Globus pallidus (tissue), 1 donor: Measurements from ENCODE around the gene DCAF15.

ENCODE experiments used
- DNase-seq: peaks from one replicate; pipeline ENCODE4 v3.0.0-alpha.2; 2015; ENCODE audit warnings: low spot score

The DCAF15 gene

DNA sequence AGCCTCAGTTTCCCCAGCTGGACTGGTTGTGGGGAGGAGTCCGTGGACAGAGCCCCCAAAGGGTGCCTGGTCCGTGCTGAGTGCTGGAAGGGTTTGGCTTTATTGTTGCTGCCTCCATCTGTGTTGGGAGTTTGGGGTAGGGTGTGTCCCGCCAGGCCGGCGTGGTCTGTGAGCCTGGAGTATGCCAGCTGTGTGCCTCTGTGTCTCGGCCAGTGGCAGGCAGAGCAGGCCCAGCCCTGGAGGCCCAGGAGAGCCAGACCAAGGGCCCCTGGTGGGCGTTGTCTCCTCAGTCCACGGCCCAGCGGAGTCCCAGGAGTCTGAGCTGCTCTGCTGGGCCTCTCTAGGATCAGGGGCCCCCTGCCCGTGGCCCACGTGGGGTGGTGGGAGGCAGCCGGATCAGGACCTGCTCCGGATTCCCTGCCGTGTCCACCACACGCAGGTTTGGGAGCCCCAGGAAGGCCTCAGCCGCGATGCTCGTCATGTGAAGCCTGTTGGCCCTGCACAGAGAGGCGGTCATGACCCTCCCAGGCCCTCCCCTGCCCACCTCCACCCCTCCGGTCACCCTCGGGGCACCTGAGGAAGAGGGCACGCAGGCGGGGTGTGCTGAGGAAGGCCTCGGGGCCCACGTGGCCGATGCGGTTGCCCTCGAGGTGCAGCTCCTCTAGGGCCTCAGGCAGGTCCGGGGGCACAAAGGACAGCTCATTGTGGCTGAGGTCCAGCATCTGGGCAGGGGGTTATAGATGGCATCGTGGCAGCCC is 20.7 kb upstream of the DCAF15 start:
- DNase-seq = no peak

DNA sequence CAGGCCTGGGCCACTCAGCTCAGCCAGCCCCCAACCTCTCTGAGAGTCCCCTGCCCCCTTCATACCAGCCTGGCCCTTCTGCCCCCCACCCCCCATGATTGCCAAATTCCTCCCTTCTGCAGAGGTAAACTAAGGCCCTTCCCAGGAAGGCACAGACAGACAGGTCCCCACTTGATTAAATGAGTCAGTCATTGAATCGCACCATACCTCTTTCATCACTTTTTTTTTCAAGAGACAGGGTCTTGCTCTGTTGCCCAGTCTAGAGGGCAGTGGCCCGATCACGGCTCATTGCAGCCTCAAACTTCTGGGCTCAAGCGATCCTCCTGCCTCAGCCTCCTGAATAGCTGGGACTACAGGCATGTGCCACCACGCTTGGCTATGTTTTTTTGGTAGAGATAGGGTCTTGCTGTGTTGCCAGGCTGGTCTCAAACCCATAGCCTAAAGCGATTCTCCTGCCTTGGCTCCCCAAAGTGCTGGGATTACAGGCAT is 20.1 kb upstream of the DCAF15 start:
- no peak for DNase-seq

DNA sequence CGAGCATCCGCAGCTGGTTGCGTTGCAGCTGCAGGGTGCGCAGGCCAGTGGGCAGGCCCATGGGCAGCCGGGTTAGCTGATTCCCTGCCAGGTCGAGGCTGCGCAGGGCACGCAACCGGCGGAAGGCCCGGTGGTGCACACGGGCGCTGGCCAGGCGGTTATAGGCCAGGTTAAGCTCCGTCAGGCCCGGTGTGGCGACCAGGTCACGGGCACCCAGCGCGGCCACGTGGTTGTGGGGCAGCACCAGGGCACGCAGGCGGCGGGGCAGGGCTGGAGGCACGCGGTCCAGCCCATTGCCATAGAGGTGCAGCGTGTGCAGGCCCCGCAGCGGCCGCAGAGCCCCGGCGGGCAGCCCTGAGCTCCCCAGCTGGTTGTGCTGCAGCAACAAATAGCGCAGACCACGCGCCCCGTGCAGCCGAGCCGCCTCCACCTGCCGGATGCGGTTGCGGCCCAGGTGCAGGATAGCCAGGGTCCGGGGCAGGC is 19.4 kb upstream of the DCAF15 start:
- DNase-seq = no peak

DNA sequence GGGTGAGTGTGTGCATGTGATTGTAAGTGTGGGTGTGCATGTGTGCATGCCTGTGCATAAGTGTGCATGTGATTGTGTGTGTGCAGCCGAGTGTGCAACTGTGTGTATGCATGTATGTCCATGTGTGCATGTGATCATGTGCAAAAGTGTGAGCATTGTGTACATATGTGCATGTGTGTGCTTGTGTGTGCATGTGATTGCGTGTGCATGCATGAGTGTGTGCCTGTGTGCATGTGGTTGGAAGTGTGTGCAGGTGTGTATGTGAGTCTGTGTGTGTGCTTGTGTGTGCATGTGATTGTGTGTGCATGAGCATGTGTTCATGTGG is 17.6 kb upstream of the DCAF15 start:
- DNase-seq = no peak

DNA sequence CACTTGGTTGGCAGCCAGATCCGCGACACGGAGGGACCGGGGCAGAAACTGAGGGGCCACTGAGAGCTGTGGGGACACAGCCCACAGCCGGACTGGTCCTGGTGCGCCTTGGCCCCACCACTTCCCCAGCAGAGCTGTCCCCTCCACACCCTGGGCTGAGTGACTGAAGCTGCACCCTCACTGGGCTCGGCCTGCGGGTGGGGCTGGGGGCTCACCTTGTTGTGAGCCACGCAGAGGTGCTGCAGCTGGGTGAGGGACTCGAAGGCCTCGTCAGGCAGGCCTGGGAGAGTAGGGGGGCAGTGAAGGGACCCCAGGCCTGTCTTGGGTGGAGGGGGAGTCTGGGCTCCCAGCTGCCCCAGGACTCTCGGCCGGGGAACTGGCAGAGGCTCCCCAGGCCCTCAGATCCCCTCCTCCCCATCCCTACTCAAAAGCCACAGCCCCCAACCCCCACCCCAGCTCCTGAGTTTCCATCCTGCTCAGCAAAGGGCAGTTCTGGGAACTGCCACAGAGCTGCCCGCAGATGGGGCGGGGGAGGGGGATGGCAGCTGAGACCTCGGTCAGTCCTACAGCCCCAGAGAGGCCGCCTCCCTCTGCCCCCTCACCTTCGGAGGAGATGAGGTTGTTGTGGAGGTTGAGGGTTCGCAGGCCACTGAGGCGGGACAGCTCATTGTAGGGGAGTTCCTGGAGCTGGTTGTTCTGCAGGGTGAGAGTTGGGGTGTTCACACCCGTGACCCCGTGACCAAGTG is 16.4 kb upstream of the DCAF15 start:
- no peak for DNase-seq

DNA sequence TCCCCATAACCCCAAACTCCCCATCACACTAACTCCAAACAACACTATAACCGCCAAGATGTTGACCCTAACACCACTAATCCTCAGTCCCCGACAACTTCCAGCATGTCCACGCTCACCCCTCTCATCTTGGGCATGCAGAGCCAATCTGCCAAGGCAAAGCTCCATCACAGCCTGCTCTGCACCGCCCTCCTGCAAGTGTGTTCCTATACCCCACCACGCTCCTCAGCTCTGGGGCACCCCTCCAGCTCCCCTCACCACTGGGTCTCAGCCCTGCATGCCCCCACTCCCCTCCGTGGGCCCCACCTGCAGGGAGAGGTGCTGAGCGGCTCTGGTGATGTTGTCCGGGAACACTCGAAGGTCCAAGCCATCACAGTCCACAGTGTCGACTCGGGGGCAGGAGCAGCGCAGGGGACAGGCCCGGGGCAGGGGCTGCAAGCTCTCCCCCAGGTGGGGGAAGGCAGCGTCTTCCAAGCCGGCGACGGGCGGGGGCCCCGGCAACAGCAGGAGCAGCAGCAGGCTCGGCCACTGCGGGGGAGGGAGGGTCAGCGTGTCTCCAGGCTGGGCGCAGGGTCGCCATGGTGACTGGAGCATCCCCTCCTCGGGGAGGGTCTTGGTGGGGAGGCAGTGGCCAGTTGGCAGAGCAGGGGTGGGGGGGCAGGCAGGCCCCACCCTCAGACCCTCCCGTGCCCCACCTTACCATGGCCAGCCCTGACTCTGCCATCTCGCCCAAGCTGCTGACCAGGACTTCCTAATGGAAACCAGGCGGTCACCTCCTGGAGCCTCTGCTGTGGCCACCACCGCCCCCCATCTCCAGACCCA is 14.6 kb upstream of the DCAF15 start:
- no peak for DNase-seq

DNA sequence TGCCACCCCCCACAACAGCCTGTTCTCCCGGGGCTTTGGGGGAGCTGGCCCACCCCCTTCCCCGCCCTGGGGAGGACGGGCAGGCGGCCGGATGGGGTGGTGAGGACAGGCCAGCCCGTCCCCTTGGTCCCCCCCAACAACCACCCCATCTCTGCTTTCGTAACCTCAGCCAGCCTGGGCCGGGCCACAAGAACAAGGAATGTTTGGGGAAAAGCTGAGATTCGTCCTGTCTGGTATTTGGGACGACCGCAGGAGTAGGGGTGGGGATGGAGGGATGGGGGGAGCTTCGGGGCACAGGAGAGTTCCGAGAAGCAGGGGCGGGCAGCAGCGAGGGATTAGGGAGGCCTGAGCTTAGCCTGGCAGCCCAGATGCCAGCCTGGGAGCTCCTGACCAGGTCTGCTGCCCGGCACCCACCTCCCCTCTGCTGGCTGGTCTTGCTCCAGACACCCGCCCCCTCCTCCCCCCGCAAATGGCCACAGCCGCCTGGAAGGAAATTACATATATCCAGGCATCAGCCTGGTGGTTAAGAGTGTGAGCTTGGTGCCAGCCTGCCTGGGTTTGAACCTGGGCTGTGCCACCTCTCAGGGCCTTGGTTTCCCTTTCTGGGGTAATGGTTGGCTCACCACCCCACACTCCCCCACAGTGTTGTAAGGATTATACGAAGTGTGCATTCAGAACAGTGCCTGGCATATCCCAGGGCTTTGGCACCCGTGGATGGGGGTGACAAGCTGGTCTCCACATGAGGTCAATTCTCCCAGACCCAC is 13.8 kb upstream of the DCAF15 start, which contains the start of gene PODNL1:
Gene PODNL1, minus strand, starts transcription at position 117 of the 764 bp plus-strand sequence. CDS start 236 bp downstream, outside the sequence.
- no peak for DNase-seq

DNA sequence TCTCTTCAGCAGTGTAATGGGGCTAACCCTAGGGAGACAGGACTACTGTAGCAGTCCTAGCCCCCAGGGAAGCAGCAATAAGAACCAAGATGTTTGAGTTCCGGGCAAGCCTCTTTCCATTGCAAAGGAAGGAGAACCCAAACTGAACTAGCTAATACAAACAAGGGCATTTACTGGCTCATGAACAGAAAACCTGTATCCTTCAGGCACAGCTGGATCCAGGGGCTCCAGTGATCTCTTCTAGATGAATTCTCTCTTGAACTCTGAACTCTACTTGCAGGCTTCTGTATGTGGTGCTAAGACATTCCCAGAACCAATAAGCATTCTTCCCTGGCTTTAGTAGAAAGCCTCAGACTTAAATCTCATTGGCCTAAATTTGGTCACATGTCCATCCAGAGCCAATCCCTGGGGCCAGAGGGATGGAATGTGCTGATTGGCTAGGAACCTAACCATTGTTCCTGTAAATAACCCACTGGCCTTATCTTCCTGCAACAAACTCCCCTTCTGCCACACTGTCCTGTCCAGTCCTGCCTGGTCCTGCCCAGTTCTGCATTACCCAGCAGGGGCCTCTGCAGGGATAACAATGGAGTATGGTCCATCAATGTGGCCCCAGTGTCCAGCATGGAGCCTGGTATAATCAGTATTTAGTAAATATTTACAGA is 10.2 kb upstream of the DCAF15 start:
- DNase-seq = no peak

DNA sequence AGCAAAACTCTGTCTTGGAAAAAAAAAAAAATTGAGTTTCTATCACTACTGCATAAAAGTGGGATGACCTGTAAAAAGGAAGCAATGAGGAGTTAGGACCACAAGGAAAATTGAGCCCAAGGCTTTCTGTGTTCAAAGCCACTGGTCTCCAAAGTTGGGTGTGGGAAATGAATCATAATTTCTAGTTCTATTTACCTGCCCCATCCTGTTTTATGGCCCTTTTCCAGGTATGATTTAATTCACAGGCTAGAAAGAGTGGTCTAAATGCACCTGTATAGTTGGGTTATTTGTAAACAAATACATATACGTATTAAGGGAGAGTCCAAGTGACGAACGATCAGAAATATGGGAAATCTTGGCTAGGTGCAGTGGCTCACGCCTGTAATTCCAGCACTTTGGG is 5.9 kb upstream of the DCAF15 start:
- DNase-seq = no peak

DNA sequence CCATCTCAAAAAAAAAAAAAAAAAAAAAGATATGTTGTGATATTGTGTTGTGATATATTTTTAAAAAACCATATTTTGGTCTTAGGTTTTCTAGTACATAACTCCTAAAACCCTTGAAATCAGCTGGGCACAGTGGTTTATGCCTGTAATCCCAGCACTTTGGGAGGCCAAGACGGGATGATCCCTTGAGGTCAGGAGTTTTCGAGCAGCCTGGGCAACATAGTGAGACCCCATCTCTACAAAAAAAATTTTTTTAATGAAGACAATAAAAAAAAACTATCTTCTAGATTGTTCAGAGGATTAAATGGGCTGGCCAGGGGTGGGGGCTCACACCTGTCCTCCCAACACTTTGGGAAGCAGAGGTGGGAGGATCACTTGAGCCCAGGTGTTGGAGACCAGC is 1.3 kb upstream of the DCAF15 start:
- no peak for DNase-seq

DNA sequence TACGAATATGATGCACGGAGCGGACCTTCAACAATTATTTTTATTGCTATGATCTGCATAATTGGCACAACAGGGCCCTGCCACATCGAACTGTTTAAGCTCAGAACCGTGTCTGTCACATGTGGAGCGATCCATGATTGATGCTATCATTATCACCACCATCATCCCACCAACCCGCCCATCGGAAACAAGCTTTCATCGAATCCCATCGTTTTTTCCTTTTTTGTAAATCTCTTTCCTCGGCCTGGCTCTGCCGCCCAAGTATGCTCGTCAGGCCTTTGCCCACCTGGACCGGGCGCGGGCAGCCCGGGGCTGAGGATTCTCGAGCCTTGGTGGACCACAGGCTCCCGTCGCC is 533 bp upstream of the DCAF15 start:
- no peak for DNase-seq

DNA sequence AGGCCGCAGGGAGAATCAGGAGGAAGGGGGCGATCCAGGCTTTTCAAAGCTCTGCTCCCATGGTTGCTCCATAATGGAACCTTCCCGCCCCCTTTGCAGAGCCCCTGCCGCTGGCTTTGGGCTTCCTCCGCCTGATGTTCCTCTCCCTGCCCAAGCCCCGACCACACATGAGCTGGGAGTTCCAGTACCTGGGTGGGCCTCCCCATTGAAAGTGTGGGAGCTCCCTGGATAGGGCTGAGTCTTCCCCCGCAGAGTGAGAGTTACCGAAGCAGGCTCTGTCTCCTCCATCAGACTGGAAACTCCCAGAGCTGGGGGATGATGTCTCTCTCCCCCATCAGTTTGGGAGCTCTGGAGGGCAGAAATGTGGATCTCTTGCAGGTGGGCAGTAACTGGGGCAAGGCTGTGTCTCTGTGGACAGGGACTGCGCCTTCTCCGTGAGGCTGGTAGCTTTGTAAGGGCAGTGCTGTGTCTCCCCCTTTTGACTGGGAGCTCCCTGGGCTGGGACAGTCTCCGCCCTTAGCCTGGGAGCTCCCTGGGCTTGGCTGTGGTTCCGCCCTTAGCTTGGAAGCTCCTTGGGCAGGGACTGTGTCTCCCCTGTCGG is 722 bp downstream of the DCAF15 start:
- DNase-seq = peak; percentile 7

DNA sequence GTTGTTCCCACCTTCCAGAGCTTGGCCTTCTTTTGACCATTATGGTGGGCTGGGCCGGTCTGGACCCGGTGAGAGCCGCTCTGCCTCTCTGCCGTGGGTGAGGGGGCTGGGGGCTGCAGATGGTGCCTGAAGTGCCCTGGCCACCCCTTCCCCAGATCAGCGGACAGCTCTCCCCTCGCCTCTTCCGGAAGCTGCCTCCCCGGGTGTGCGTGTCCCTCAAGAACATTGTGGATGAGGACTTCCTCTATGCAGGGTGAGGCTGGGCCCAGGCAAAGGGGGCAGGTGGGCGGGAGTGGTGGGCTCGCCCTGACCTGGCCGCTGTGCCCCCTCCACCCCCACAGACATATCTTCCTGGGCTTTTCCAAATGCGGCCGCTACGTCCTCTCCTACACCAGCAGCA is 1.9 kb downstream of the DCAF15 start:
- no peak for DNase-seq

DNA sequence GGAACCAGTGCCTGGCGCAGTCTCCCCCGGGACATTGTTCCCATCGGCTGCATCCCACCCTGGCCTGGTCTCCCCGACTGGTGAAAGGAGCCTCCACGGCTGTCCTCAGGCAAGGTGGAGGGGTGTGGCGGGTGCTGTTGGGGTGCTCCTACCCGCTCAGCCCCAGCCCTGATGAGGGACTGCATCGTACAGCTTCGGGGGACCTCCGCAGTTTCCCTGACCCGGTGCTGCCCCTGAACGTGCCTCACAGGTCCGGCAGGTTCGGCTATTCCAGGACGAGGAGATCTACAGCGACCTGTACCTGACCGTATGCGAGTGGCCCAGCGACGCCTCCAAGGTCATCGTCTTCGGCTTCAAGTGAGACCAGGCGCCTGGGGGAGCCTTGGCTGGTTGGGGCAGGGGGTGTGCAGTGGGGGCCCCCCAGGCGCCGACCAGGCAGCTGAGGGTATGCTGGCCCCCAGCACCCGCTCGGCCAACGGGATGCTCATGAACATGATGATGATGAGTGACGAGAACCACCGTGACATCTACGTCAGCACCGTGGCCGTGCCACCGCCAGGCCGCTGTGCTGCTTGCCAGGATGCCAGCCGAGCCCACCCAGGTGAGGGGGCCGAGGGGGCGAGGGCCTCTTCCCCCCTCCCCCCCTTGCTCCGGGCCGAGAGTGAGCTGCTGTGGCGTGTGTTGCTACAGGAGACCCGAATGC is 3.5 kb downstream of the DCAF15 start:
- DNase-seq = no peak

DNA sequence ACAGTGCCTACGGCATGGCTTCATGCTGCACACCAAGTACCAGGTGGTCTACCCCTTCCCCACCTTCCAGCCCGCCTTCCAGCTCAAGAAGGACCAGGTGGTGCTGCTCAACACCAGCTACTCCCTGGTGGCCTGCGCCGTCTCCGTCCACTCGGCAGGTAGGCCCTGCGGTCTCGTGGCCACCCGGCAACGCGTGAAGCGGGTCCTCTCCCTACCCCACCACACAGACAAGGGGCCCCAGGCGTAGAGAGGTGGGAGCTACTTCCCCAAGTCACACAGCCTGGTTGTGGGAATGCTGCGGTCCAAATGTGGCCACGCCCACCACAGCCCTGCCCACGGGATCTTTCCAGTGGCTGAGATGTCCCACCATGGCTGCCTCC is 4.0 kb downstream of the DCAF15 start:
- no peak for DNase-seq

DNA sequence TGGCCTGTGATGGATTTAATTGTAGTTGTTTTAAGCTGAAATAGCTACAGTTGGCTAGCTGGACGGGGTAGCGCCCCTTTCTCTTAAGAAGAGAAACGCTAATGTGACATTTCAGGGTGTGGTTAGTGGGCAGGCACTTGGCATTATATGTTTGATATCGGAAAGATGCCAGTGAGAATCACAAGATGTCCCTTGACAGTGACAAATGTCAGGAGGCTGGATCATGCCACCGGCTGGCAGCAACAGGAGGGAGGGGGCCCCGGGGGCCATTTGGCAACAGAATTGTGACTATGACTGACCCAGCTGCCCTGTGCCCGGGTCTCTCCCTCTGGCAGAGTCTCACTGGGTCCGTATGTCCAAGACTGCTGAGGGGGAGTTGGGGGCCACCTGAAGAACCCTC is 4.7 kb downstream of the DCAF15 start:
- no peak for DNase-seq

DNA sequence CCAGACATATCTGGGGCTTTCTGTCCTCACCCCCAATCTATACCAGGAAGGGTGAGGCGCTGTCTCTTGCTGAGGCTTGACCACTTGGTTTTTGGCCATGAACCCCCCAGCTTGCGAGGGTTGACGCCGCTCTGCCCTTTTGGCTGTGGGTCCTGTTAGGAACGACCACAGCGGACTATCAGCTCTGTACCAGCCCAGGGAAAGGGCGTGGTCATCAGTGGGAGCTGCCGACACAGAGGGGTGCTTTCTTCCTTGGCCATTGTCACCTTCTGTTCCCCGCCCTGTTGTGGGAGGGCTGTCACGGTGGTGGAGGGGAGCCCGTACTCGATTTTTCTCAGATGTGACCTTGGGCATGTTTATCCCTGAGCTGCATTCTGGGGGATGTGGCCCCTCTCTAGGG is 5.7 kb downstream of the DCAF15 start:
- no peak for DNase-seq

DNA sequence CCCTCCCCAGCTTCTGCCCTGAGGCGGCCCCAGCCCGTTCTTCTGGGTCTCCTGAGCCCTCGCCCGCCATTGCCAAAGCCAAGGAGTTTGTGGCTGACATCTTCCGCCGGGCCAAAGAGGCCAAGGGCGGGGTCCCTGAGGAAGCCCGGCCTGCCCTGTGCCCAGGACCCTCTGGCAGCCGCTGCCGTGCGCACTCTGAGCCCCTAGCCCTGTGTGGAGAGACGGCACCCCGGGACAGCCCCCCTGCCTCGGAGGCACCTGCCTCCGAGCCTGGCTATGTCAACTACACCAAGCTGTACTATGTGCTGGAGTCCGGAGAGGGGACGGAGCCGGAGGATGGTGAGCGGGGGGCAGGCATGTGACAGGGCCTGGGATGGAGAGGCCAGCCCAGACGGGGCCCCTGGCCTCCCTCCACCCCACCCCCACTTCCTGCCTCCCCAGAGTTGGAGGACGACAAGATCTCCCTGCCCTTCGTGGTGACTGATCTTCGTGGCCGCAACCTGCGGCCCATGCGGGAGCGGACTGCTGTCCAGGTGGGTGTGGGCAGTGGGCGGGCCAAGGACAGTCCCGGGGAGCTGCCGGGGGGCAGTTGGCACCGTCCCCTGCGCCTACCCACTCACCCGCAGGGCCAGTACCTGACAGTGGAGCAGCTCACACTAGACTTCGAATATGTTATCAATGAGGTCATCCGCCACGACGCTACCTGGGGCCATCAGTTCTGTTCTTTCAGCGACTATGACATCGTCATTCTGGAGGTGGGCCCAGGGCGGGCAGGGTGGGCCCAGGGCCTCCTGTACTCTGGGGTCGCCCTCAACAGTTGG is 7.0 kb downstream of the DCAF15 start:
- no peak for DNase-seq
